DMS114 treated with DMSO at 0.1 percent for 48 hours (cell line): ENCODE results near the gene ZNF722.
"Not testable (repeated sequence)": the region's sequence is repeated elsewhere in the genome, so short reads cannot be mapped to it uniquely, and the experiment has no call there.

ENCODE experiments used
- DNase-seq: peaks from one replicate; lab custom pipeline; 2025; ENCODE audit not compliant: unreplicated experiment; lab: John Stamatoyannopoulos, UW

ZNF722 gene

DNA sequence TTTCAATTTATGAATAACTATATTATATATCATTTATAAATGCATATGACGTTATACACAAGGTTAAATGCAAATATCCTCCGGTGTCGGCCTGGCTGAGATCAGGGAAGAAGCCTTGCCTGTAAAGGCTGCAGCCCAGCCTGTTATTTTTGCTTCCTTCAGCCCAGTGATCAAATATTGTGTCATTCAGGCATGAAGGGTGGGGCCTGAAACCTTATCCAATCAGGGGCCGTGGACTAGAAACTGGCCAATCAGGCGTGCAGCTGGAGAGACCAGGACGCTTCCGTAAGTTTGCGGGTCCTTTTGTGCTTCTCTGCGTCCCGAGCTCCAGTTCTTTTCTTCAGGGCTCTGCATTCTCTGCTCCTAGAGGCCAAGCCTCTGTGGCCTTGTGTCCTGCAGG, at the start of gene ZNF722:
TSS of gene ZNF722 (plus strand) at position 301 of the 400 bp plus-strand sequence. CDS start 113 bp downstream, outside the sequence.
- no peak for DNase-seq

DNA sequence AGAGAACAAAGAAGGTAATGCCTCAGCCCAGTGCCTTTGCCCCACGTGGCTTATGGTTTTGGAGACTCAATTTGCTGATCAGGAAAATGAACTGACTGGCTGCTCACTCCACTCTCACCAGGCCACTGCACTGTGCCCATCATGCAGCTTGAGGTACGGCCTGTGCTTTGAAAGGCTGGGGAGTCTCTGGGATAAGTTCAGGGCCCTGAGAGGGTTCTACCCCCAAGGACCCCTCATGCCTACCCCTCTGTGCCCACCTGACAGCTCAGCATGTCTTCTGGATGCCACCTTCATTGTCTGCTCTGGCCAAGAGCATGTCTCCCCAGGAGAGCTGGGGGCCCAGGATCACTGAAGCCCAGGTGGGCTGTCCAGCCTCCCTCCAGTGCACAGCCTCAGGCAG, 45.5 kb upstream of the ZNF722 start:
- no peak for DNase-seq

DNA sequence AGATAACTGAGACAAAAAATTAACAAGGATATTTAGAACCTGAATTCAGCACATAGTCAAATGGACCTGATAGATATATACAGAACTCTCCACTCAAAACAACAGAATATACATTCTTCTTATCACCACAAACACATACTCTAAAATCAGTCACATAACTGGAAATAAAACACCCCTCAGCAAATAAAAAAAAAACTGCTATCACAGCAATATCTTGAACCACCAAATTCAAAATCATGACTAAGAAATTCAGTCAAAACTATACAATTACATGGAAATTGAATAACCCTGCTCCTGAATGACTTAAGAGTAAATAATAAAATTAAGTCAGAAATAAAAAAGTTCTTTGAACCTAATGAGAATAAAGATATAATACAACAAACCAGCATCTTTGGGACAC, 30.0 kb upstream of the ZNF722 start:
- DNase-seq = no peak

DNA sequence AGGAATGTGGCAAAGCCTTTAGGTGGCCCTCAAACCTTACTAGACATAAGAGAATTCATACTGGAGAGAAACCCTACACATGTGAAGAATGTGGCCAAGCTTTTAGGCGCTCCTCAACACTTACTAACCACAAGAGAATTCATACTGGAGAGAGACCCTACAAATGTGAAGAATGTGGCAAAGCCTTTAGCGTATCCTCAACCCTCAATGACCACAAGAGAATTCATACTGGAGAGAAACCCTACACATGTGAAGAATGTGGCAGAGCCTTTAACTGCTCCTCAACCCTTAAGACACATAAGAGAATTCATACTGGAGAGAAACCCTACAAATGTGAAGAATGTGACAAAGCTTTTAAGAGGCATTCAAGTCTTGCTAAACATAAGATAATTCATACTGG, 16.8 kb downstream of the ZNF722 start:
- not testable (repeated sequence) for DNase-seq

DNA sequence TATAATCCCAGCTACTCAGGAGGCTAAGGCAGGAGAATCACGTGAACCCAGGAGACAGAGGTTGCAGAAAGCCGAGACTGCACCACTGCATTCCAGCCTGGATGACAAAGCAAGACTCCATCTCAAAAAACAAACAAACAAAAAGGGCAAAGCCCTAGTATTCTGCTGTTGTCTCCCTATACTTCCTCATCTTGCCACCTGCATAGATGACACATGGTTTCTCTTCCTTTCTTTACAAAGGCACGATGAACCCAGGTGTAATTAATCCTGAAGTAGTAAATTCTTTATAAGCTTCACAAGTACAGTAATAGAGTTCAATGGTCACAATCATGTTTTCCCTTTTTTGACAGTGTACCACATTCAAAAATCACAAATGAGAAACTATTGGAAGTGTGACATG, 36.7 kb downstream of the ZNF722 start:
- DNase-seq = no peak

DNA sequence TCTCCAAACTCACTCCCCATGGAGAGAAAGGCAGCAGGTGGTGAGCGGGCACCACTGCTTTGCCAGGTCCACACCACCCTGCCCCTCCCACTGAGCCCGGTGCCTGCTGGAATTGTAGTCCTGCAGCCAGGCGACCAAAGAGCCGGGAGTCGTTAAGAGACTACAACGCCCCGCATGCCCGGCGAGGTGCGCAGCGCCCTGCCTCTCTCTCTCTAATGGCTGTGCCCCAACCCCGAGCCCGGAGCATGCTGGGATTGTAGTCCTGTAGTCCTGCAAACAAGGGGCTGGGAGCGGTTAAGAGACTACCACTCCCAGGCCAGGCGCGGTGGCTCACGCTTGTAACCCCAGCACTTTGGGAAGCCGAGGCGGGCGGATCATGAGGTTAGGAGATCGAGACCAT, 38.4 kb downstream of the ZNF722 start:
- DNase-seq = no peak

DNA sequence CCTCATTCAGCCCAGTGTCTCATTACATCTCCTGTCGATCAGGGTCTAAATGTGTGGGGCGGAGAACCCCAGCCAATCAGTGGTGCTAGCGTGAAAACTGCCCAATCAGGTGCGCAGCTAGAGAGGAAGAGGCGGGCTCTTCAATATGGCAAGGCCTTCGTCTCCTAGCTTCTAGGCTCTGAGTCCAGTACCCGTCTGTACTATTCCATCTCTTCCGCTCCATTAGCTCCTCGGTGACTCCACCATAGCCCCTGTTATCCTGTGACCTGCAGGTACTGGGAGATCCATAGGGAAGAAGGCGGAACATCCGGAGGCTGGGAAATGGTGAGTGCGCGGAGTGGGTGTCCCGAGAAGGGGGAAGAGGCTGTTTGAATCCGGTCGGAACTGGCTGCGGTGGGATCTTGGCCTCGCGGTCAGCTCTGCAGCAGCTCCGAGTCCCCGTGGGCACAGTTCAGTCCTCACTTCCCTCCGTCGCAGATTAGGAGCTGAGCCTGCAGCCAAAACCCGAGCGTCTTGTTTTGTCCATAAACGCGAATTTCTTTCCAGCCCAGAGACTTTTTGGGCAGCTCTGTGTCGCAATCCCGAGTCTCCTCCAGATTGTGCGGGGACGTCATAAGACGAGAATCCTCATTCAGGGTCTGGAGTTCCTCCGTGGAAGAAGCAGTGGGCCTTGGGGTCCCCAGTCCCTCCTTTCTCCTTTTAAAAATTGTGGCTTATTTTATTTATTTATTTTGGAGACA, 46.8 kb downstream of the ZNF722 start, which contains the start of gene ZNF727:
TSS of gene ZNF727 (plus strand) at position 134 of the 740 bp plus-strand sequence. CDS start at position 322, 188 bp downstream.
- DNase-seq = peak; percentile 69

DNA sequence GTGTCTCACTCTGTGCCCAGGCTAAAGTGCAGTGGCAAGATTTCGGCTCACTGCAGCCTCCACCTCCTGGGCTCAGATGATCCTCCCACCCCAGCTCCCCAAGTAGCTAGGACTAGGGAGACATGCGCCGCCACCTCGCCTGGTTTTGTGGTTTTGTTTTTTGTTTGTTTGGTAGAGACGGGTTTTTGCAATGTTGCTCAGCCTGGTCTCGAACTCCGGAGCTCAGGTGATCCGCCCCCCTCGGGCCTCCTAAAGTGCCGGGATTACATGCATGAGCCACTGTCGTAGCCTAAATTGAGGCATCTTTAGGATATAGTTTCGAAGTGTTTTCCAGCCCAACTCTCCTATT, 47.4 kb downstream of the ZNF722 start:
- no peak for DNase-seq
